Gastrocnemius medialis (tissue), 4 donors: Measurements from ENCODE around the gene ADPRH. TPM values are rescaled to one million over a fixed set of nuclear protein-coding genes. Genes with fewer than 3 reads are reported as not detected.
A peak's percentile ranks its signal among the peaks of the same experiment; 100 is the strongest.

Source experiments
- ATAC-seq, 2 donors: fragments of 150-250 bp; one replicate each; pipeline ENCODE4 v1.9.1; 2016
- DNase-seq, 2 donors: peaks; one replicate each; pipeline ENCODE4 v3.0.0-alpha.2; 2019
- H3K27ac ChIP-seq, 4 donors: fragments of 200-600 bp; sonication (generic); 1 replicate in 1 of 4; 2 replicates in 3 of 4; pipeline ENCODE4 v1.5.1; 2016 to 2018; ENCODE audit warnings: mild to moderate bottlenecking in 2 of 4, moderate library complexity in 1 of 4
- H3K27me3 ChIP-seq, 3 donors: fragments of 200-600 bp; sonication (generic) in 2 of 3; 1 replicate in 1 of 3; 2 replicates in 2 of 3; pipeline versions ENCODE4 v1.5.1 to v1.6.0; 2016 to 2019; ENCODE audit warnings: mild to moderate bottlenecking in 1 of 3, moderate library complexity in 1 of 3
- H3K36me3 ChIP-seq, 2 donors: fragments of 200-600 bp; sonication (generic) in 1 of 2; one replicate each; pipeline ENCODE4 v1.5.1; 2017 to 2018
- H3K4me1 ChIP-seq, 2 donors: fragments of 200-600 bp; sonication (generic) in 1 of 2; one replicate each; pipeline ENCODE4 v1.5.1; 2016 to 2017; ENCODE audit warnings: mild to moderate bottlenecking in 2 of 2
- H3K4me3 ChIP-seq, 4 donors: fragments of 200-600 bp; sonication (generic) in 3 of 4; 1 replicate in 1 of 4; 2 replicates in 3 of 4; pipeline ENCODE4 v1.5.1; 2016 to 2019; ENCODE audit warnings: mild to moderate bottlenecking in 2 of 4
- H3K9me3 ChIP-seq, 3 donors: fragments of 200-600 bp; sonication (generic) in 2 of 3; 1 replicate in 1 of 3; 2 replicates in 2 of 3; pipeline ENCODE4 v1.5.1; 2016 to 2019
- POLR2A ChIP-seq, 2 donors: fragments of 450-650 bp; IDR thresholded peaks; one replicate each; pipeline ENCODE4 v1.6.1; 2017; ENCODE audit warnings: antibody characterized with exemption in 2 of 2, mild to moderate bottlenecking in 2 of 2, moderate library complexity in 2 of 2
- in situ Hi-C, 4 donors: fragments of 200-750 bp; cut with MboI; loops; one replicate each; pipeline versions ENCODE4 v1.15.0 to v1.8.0; 2017; ENCODE audit warnings: low sequenced_read_pairs in 4 of 4
- intact Hi-C: fragments of 100-400 bp; cut with DNase I; formaldehyde crosslinking; loops from one replicate; pipeline ENCODE4 v1.15.1; 2023; ENCODE audit warnings: low total_unique reads
- total RNA-seq, 4 donors: library from RNA; depleted of rRNA; stranded (reverse); fragments of >200 nt; gene quantifications; one replicate each; pipeline versions ENCODE4 v1.1.0 to v1.2.3, GENCODE V29; 2016
- TF ChIP-seq, protein P1 (sequence below), 5 experiments: fragments of 450-650 bp in 3 of 5; fragments of 200-600 bp in 2 of 5; sonication (generic) in 2 of 5; IDR thresholded peaks in 4 of 5; conservative IDR thresholded peaks in 1 of 5; 1 replicate in 4 of 5; 2 replicates in 1 of 5; pipeline ENCODE4 v1.5.1; 2016 to 2019; ENCODE audit warnings: antibody characterized with exemption in 5 of 5, mild to moderate bottlenecking in 3 of 5, moderate library complexity in 3 of 5

Gene ADPRH
- total RNA-seq, 4 donors from 2014 or later = 8.2 to 15.3 (median 10.3) TPM

DNA sequence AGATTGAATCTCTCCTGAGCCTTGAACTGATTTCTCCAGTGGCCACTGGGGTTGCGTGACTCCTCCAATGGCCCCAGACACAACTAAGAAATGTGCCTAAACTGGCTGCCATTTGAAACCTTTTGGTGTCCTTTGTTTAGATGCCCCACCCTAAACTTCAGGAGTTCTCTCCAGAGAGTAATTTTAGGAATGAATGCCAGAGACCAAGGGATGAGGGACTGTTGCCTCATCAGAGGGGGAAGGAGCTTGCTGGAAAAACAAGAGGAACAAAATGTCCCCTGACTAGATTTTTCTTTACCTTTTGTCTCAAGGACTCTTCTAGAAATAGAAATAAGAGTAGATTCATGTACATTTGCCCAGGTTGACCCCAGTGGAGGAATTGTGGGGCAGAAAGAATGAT is 8.1 kb upstream of the ADPRH start:
- Histone ChIP-seq H3K9me3 (no peaks in the 10 kb centered on the region), H3K4me1 (peaks cover 0 to 4% of the 10 kb centered on the region in 2 donors), H3K4me3 (no peak overlapping the region), H3K27me3 (no peaks in the 10 kb centered on the region), H3K27ac (peak overlapping the region in 3 of 4 donors; percentile 50 to 63 (median 63)), H3K36me3 (no peaks in the 10 kb centered on the region)
- in situ Hi-C loops = loop anchor here in 1 of 4 donors (10.0 kb wide), 1 partner anchor 94 kb away; the partner anchor contains the start of gene POPDC2
- intact Hi-C loops = no loop called here
- no peak for DNase-seq
- TF ChIP-seq, protein P1, sequence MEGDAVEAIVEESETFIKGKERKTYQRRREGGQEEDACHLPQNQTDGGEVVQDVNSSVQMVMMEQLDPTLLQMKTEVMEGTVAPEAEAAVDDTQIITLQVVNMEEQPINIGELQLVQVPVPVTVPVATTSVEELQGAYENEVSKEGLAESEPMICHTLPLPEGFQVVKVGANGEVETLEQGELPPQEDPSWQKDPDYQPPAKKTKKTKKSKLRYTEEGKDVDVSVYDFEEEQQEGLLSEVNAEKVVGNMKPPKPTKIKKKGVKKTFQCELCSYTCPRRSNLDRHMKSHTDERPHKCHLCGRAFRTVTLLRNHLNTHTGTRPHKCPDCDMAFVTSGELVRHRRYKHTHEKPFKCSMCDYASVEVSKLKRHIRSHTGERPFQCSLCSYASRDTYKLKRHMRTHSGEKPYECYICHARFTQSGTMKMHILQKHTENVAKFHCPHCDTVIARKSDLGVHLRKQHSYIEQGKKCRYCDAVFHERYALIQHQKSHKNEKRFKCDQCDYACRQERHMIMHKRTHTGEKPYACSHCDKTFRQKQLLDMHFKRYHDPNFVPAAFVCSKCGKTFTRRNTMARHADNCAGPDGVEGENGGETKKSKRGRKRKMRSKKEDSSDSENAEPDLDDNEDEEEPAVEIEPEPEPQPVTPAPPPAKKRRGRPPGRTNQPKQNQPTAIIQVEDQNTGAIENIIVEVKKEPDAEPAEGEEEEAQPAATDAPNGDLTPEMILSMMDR (IDR thresholded peaks at IDR 0.05 in 4 of 5, conservative IDR thresholded peaks at IDR 0.05 in 1 of 5) = no peak
- no peak for TF ChIP-seq POLR2A (IDR thresholded peaks at IDR 0.05)
- peak; percentile 44 to 78 for ATAC-seq

DNA sequence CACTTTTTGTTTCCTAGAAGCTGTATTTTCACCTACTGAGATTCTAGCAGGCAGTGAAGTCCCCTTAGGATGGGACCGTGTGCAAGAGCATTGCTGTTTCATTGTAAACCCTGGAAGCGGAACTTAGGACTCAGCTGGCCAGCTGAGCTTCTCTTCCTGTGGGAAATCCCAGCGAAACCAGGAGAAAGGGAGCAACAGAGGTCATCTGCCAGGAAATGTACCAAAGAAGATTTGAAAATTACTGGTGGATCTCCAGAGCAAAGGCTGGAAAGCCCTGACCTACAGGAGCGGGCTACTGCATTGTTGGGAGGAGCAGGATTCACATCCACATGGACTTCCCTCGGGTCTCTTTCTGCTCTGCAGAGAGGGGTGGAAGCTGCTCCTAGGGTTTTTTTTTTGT is 7.6 kb upstream of the ADPRH start:
- intact Hi-C loops = no loop called here
- no peak overlapping the region for H3K4me3 ChIP-seq
- no peaks in the 10 kb centered on the region for H3K36me3 ChIP-seq
- H3K27me3 ChIP-seq = no peaks in the 10 kb centered on the region
- peak; percentile 45 to 71 for ATAC-seq
- peaks cover 0 to 4% of the 10 kb centered on the region in 2 donors for H3K4me1 ChIP-seq
- in situ Hi-C loops = loop anchor here in 1 of 4 donors (10.0 kb wide), 1 partner anchor 93 kb away; the partner anchor contains the start of gene POPDC2
- H3K9me3 ChIP-seq = no peaks in the 10 kb centered on the region
- peak overlapping the region in 3 of 4 donors; percentile 50 to 63 (median 63) for H3K27ac ChIP-seq
- DNase-seq = no peak
- TF ChIP-seq, protein P1 (IDR thresholded peaks at IDR 0.05 in 4 of 5, conservative IDR thresholded peaks at IDR 0.05 in 1 of 5) = no peak
- TF ChIP-seq POLR2A (IDR thresholded peaks at IDR 0.05) = no peak

DNA sequence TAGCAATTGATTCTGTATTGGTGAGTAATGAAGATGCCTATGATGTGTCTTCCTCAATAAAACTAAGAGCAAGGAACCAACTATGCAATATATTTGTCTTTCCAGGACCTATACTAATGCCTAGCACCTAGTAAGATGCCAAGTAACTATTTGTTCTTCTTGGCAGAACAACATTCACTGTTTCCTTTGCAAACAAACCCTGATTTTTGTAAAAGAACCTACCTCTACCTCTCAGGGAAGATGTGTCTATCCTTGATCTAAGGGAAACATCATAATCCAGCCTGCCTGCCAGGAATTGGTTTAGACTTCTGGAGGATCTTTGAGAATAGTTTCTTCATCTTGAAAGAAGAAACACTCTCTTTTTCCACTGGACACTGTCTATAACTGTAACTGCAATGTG is 3.8 kb upstream of the ADPRH start:
- TF ChIP-seq, protein P1 (IDR thresholded peaks at IDR 0.05 in 4 of 5, conservative IDR thresholded peaks at IDR 0.05 in 1 of 5) = no peak
- TF ChIP-seq POLR2A (IDR thresholded peaks at IDR 0.05) = no peak
- H3K36me3 ChIP-seq = no peaks in the 10 kb centered on the region
- no peaks in the 10 kb centered on the region for H3K27me3 ChIP-seq
- no peak for DNase-seq
- intact Hi-C loops = loop anchor here (5.0 kb wide), 2 partner anchors 78 to 102 kb away; partner anchors contain the start of genes COX17 and TIMMDC1
- H3K27ac ChIP-seq = no peak overlapping the region
- peaks cover 7 to 15% of the 10 kb centered on the region in 2 donors for H3K4me1 ChIP-seq
- no peaks in the 10 kb centered on the region for H3K9me3 ChIP-seq
- no peak overlapping the region for H3K4me3 ChIP-seq
- in situ Hi-C loops = loop anchor here in 1 of 4 donors (10.0 kb wide), 1 partner anchor 89 kb away; the partner anchor contains the start of gene POPDC2
- ATAC-seq = no peak

DNA sequence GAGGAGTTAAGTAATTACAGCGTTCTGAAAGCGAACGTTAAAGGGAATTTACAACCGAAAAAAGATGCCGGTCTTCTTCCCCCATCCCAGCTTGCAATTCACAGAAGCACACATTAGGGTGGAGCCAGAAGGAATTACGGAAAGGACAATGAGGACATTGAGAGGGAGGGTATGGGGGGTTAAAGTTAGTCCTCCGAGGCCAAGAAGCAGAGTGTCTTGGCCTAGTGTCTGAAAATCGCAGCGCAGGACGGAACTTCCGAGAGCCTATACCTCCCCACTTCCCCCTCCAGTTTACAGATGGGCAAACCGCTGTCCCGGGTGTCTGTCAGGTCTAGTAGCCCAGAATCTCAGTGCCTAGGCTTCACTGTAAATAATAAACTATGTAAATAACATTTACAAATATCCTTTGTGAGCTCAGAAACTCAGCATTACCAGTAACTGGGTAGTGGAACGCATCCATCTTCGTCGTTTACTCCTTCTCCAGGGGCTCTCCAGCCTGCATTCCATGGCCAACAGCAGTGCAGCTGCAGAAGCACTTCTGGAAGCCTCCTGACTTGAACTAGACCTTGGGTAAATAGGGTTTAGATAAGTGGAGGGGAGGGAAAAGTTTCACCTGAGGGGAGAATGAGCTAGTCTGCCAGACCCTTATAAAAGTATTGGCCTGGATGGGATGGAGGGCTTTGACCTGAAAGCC is 922 bp downstream of the ADPRH start:
- peak overlapping the region; percentile 92 to 97 (median 94) for H3K27ac ChIP-seq
- no peaks in the 10 kb centered on the region for H3K36me3 ChIP-seq
- intact Hi-C loops = loop anchor here (2.0 kb wide), 2 partner anchors 17 to 51 kb away; partner anchors contain the start of gene PLA1A
- peak overlapping the region; percentile 66 to 75 (median 71) for H3K4me3 ChIP-seq
- peaks cover 8 to 13% of the 10 kb centered on the region in 2 donors for H3K4me1 ChIP-seq
- ATAC-seq = peak; percentile 68 to 77
- H3K27me3 ChIP-seq = no peaks in the 10 kb centered on the region
- TF ChIP-seq POLR2A (IDR thresholded peaks at IDR 0.05) = no peak
- TF ChIP-seq, protein P1 (IDR thresholded peaks at IDR 0.05 in 4 of 5, conservative IDR thresholded peaks at IDR 0.05 in 1 of 5) = peak in 2 of 5 experiments; percentile 16 to 23
- in situ Hi-C loops = no loop called here
- DNase-seq = peak in 1 of 2 donors; percentile 53
- no peaks in the 10 kb centered on the region for H3K9me3 ChIP-seq
